Gastroesophageal sphincter (tissue), 4 donors: ENCODE measurements around the gene CERT1. TPM values are rescaled to one million over a fixed set of nuclear protein-coding genes. Genes with fewer than 3 reads are reported as not detected.

ENCODE experiments used
- ATAC-seq: fragments of 150-250 bp; one replicate; pipeline ENCODE4 v1.9.1; 2016; ENCODE audit warnings: mild to moderate bottlenecking, moderate library complexity
- H3K27ac ChIP-seq, 4 donors: fragments of 200-600 bp; sonication (generic) in 3 of 4; 1 replicate in 3 of 4; 2 replicates in 1 of 4; pipeline ENCODE4 v1.5.1; 2016 to 2019
- H3K27me3 ChIP-seq: fragments of 200-600 bp; sonication (generic); one replicate; pipeline ENCODE4 v1.5.1; 2019
- H3K36me3 ChIP-seq, 2 donors: fragments of 200-600 bp; sonication (generic); one replicate each; pipeline ENCODE4 v1.5.1; 2019; ENCODE audit warnings: control low read depth in 1 of 2
- H3K4me1 ChIP-seq, 3 donors: fragments of 200-600 bp; sonication (generic); 1 replicate in 2 of 3; 2 replicates in 1 of 3; pipeline ENCODE4 v1.5.1; 2016 to 2019; ENCODE audit warnings: control low read depth in 2 of 3
- H3K4me3 ChIP-seq, 2 donors: fragments of 200-600 bp; sonication (generic); one replicate each; pipeline ENCODE4 v1.5.1; 2019; ENCODE audit warnings: mild to moderate bottlenecking in 1 of 2, moderate library complexity in 1 of 2
- H3K9me3 ChIP-seq, 3 donors: fragments of 200-600 bp; sonication (generic); one replicate each; pipeline ENCODE4 v1.5.1; 2017 to 2019; ENCODE audit warnings: control low read depth in 2 of 3
- EP300 ChIP-seq: sonication (generic); formaldehyde crosslinking; IDR thresholded peaks from one replicate; pipeline ENCODE4 v1.6.1; 2017; ENCODE audit warnings: antibody characterized with exemption, mild to moderate bottlenecking
- POLR2A ChIP-seq, 2 donors: fragments of 450-650 bp; IDR thresholded peaks; one replicate each; pipeline ENCODE4 v1.6.1; 2017; ENCODE audit warnings: antibody characterized with exemption in 2 of 2, mild to moderate bottlenecking in 2 of 2, moderate library complexity in 1 of 2
- POLR2AphosphoS5 ChIP-seq: sonication (generic); formaldehyde crosslinking; IDR thresholded peaks from one replicate; pipeline ENCODE4 v1.6.1; 2017; ENCODE audit warnings: antibody characterized with exemption
- WGBS, 2 donors: methylation state at CpG; one replicate each; pipeline ENCODE4 v1.1.5; 2018; ENCODE audit warnings: low coverage in 1 of 2; 5-methylcytosine and 5-hydroxymethylcytosine counted together
- total RNA-seq, 4 donors: library from RNA; depleted of rRNA; stranded (reverse); fragments of >200 nt; gene quantifications; one replicate each; pipeline ENCODE4 v1.1.0, GENCODE V29; 2016
- TF ChIP-seq, protein P1 (sequence below), 4 experiments: fragments of 200-600 bp in 2 of 4; fragments of 450-650 bp in 2 of 4; sonication (generic) in 1 of 4; IDR thresholded peaks; one replicate each; pipeline ENCODE4 v1.5.1; 2017 to 2019; ENCODE audit warnings: antibody characterized with exemption in 4 of 4, mild to moderate bottlenecking in 2 of 4, moderate library complexity in 2 of 4

The CERT1 gene
- total RNA-seq, 4 donors from 2014 or later, result 23.4 to 46.5 (median 36.6) TPM

DNA sequence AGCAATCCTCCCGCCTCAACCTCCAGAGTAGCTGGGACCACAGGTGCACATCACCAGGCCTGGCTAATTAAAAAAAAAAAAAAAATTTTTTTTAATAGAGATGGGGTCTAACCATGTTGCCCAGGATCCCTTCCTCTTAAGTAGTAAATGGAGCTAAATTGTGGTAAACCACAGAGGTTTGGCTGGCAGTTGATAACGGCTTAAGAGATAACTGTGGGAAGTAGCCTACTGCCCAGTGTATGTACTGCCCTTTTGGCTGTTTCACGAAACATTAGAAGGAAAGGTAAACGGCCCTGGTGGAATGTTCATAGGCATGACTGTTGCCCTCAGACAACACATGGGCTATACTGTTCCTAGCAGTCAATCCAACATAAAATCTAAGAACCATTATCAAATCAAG is 130.0 kb downstream of the CERT1 start:
- no peak for TF ChIP-seq POLR2AphosphoS5
- TF ChIP-seq EP300, result no peak
- TF ChIP-seq, protein P1, sequence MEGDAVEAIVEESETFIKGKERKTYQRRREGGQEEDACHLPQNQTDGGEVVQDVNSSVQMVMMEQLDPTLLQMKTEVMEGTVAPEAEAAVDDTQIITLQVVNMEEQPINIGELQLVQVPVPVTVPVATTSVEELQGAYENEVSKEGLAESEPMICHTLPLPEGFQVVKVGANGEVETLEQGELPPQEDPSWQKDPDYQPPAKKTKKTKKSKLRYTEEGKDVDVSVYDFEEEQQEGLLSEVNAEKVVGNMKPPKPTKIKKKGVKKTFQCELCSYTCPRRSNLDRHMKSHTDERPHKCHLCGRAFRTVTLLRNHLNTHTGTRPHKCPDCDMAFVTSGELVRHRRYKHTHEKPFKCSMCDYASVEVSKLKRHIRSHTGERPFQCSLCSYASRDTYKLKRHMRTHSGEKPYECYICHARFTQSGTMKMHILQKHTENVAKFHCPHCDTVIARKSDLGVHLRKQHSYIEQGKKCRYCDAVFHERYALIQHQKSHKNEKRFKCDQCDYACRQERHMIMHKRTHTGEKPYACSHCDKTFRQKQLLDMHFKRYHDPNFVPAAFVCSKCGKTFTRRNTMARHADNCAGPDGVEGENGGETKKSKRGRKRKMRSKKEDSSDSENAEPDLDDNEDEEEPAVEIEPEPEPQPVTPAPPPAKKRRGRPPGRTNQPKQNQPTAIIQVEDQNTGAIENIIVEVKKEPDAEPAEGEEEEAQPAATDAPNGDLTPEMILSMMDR (IDR thresholded peaks at IDR 0.05), result no peak
- TF ChIP-seq POLR2A (IDR thresholded peaks at IDR 0.05), result no peak
- 76 to 81% methylated on average over 2 to 3 of the region's 4 CpGs for WGBS, 2 donors
- no peaks in the 10 kb centered on the region for H3K9me3 ChIP-seq
- no peaks in the 10 kb centered on the region for H3K4me1 ChIP-seq
- H3K27ac ChIP-seq, result no peak overlapping the region
- H3K4me3 ChIP-seq, result no peak overlapping the region
- no peak for ATAC-seq
- peaks cover 0 to 94% of the 10 kb centered on the region in 2 donors for H3K36me3 ChIP-seq
- no peaks in the 10 kb centered on the region for H3K27me3 ChIP-seq

DNA sequence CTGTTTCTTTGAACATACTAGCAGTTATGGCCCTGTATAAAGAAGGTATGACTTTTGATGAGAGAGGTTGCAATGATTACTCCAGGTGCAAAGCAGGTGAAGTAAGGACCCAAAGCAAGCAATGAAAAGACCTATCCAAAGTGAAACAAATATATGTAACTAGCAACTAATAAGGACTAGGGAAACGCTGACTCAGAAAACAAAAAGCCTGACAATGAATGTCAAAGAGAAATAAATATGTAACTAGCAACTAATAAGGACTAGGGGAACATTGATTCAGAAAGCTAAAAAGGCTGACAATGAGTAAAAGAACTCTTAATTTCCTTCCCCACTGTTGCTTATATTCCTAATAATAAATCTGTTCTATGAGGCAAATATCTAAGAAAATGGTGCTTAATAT is 131.3 kb downstream of the CERT1 start:
- Histone ChIP-seq H3K4me3 (no peak overlapping the region), H3K36me3 (peaks cover 0 to 91% of the 10 kb centered on the region in 2 donors), H3K4me1 (no peaks in the 10 kb centered on the region), H3K27me3 (no peaks in the 10 kb centered on the region), H3K9me3 (no peaks in the 10 kb centered on the region), H3K27ac (no peak overlapping the region)
- no peak for TF ChIP-seq EP300
- no peak for TF ChIP-seq POLR2A (IDR thresholded peaks at IDR 0.05)
- TF ChIP-seq POLR2AphosphoS5, result no peak
- TF ChIP-seq, protein P1 (IDR thresholded peaks at IDR 0.05), result no peak
- 93 to 100% methylated on average over 1 of the region's 1 CpG for WGBS, 2 donors
- no peak for ATAC-seq

DNA sequence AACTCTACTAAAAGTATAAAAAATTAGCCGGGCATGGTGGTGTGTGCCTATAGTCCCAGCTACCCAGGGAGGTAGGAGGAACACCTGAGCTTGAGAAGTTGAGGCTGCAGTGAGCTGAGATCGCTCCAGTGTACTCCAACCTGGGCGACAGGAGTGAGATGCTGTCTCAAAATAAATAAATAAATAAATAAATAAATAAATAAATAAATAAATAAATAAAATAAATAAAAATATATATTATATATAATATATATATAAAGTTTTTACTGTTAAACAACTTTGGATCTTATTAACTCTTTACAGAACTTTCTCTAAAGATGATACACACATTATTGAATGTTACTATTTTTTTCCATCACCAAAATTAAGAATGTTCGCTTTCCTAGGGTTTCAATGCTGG is 136.0 kb downstream of the CERT1 start:
- no peak overlapping the region for H3K27ac ChIP-seq
- TF ChIP-seq POLR2AphosphoS5 (no peak), POLR2A (IDR thresholded peaks at IDR 0.05) (no peak), EP300 (no peak)
- TF ChIP-seq, protein P1 (IDR thresholded peaks at IDR 0.05), result no peak
- H3K27me3 ChIP-seq, result no peaks in the 10 kb centered on the region
- 100% methylated on average over 3 of the region's 4 CpGs for WGBS, 2 donors
- H3K4me3 ChIP-seq, result no peak overlapping the region
- ATAC-seq, result no peak
- H3K9me3 ChIP-seq, result no peaks in the 10 kb centered on the region
- H3K36me3 ChIP-seq, result peaks cover 0 to 81% of the 10 kb centered on the region in 2 donors
- no peaks in the 10 kb centered on the region for H3K4me1 ChIP-seq

DNA sequence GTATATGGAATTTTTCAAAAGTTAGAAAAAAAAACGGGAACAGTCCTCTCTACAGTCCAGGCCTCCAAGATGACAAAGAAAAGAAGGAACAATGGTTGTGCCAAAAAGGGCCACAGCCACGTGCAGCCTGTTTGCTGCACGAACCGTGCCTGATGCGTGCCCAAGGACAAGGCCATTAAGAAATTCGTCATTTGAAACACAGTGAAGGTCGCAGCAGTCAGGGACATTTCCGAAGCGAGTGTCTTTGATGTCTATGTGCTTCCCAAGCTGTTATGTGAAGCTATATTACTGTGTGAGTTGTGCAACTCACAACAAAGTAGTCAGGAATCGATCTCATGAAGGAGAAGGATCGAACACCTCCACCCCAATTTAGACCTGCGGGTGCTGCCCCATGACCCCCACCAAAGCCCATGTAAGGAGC is 137.0 kb downstream of the CERT1 start:
- no peaks in the 10 kb centered on the region for H3K27me3 ChIP-seq
- ATAC-seq, result no peak
- H3K4me3 ChIP-seq, result no peak overlapping the region
- TF ChIP-seq, protein P1 (IDR thresholded peaks at IDR 0.05), result no peak
- TF ChIP-seq POLR2AphosphoS5, result no peak
- no peak for TF ChIP-seq EP300
- TF ChIP-seq POLR2A (IDR thresholded peaks at IDR 0.05), result no peak
- H3K4me1 ChIP-seq, result no peaks in the 10 kb centered on the region
- H3K27ac ChIP-seq, result no peak overlapping the region
- no peaks in the 10 kb centered on the region for H3K9me3 ChIP-seq
- H3K36me3 ChIP-seq, result peaks cover 0 to 72% of the 10 kb centered on the region in 2 donors
- 73 to 90% methylated on average over 3 to 9 of the region's 12 CpGs for WGBS, 2 donors

DNA sequence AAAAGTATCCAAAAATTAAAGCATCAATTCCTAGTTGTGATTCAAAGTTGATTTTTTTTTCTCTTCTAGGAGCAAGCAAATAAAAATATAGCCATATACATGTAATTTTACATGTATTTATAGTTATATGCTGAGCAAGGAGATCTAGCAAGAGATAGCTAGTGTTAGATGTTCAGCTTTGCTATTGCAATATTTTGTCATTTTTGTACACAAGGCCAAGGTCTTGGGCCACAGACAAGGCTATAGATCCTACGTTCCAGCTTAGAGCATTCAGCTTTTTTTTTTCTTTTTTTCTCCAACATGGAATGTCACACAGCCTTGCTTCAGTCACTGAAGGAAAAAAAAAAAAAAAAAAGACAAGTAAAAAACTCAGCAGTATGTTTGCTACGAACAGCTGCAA is 137.6 kb downstream of the CERT1 start:
- H3K4me1 ChIP-seq, result no peaks in the 10 kb centered on the region
- H3K9me3 ChIP-seq, result no peaks in the 10 kb centered on the region
- H3K36me3 ChIP-seq, result peaks cover 0 to 72% of the 10 kb centered on the region in 2 donors
- TF ChIP-seq POLR2AphosphoS5, result no peak
- TF ChIP-seq, protein P1 (IDR thresholded peaks at IDR 0.05), result no peak
- TF ChIP-seq EP300, result no peak
- TF ChIP-seq POLR2A (IDR thresholded peaks at IDR 0.05), result no peak
- ATAC-seq, result no peak
- WGBS, 2 donors, result 63 to 73% methylated on average over 2 of the region's 2 CpGs
- no peaks in the 10 kb centered on the region for H3K27me3 ChIP-seq
- H3K4me3 ChIP-seq, result no peak overlapping the region
- H3K27ac ChIP-seq, result no peak overlapping the region
